Spleen (tissue), 11 donors: Measurements from ENCODE around the gene NR1D2. TPM values are rescaled to one million over a fixed set of nuclear protein-coding genes. Genes with fewer than 3 reads are reported as not detected.

ENCODE experiments used
- DNase-seq: peaks from one replicate; pipeline ENCODE4 v3.0.0-alpha.2; 2020
- H3K27ac ChIP-seq, 8 donors: fragments of 200-600 bp; sonication (generic) in 7 of 8; 1 replicate in 4 of 8; 2 replicates in 4 of 8; pipeline versions ENCODE4 v1.5.0 to v1.8.0; 2016 to 2021; ENCODE audit warnings: inconsistent platforms in 4 of 8, mild to moderate bottlenecking in 4 of 8, moderate library complexity in 1 of 8
- H3K27me3 ChIP-seq, 7 donors: fragments of 200-600 bp; sonication (generic) in 6 of 7; replicated peaks in 1 of 7; 1 replicate in 4 of 7; 2 replicates in 3 of 7; pipeline versions ENCODE4 v1.5.0 to v1.8.0; 2016 to 2021; ENCODE audit warnings: inconsistent platforms in 3 of 7, mild to moderate bottlenecking in 1 of 7
- H3K36me3 ChIP-seq, 6 donors: fragments of 200-600 bp; sonication (generic) in 5 of 6; 1 replicate in 4 of 6; 2 replicates in 2 of 6; pipeline versions ENCODE4 v1.5.0 to v1.8.0; 2016 to 2021; ENCODE audit warnings: inconsistent platforms in 2 of 6
- H3K4me1 ChIP-seq, 6 donors: fragments of 200-600 bp; sonication (generic) in 5 of 6; 1 replicate in 3 of 6; 2 replicates in 3 of 6; pipeline versions ENCODE4 v1.5.0 to v1.8.0; 2016 to 2021; ENCODE audit warnings: inconsistent platforms in 3 of 6
- H3K4me3 ChIP-seq, 8 donors: fragments of 200-600 bp; sonication (generic) in 7 of 8; 1 replicate in 4 of 8; 2 replicates in 4 of 8; pipeline versions ENCODE4 v1.5.0 to v1.8.0; 2016 to 2021; ENCODE audit warnings: inconsistent platforms in 4 of 8, mild to moderate bottlenecking in 4 of 8, moderate library complexity in 2 of 8
- H3K9me3 ChIP-seq, 8 donors: fragments of 200-600 bp; sonication (generic) in 7 of 8; 1 replicate in 4 of 8; 2 replicates in 4 of 8; pipeline versions ENCODE4 v1.5.0 to v1.8.0; 2016 to 2021; ENCODE audit warnings: inconsistent platforms in 4 of 8
- CTCF ChIP-seq, 11 experiments: fragments of 200-600 bp in 7 of 11; fragments of 450-650 bp in 4 of 11; sonication (generic) in 4 of 11; IDR thresholded peaks in 8 of 11; conservative IDR thresholded peaks in 3 of 11; 1 replicate in 7 of 11; 2 replicates in 4 of 11; pipeline versions ENCODE4 v1.4.0 to v1.8.0; 2016 to 2021; ENCODE audit warnings: antibody characterized with exemption in 11 of 11, inconsistent platforms in 4 of 11, mild to moderate bottlenecking in 1 of 11
- POLR2A ChIP-seq, 3 donors: fragments of 450-650 bp; IDR thresholded peaks; one replicate each; pipeline ENCODE4 v1.5.1; 2017; ENCODE audit warnings: antibody characterized with exemption in 3 of 3, mild to moderate bottlenecking in 1 of 3
- POLR2AphosphoS5 ChIP-seq, 3 donors: sonication (generic); formaldehyde crosslinking; IDR thresholded peaks; one replicate each; pipeline ENCODE4 v1.5.1; 2017; ENCODE audit warnings: antibody characterized with exemption in 3 of 3
- WGBS, 5 donors: extraction: QIAGEN DNeasy Blood & Tissue Kit in 3 of 5; methylation state at CpG; one replicate each; pipeline versions ENCODE4 v1.1.5 to v1.1.7; 2013 to 2018; 5-methylcytosine and 5-hydroxymethylcytosine counted together
- intact Hi-C: fragments of 100-400 bp; cut with DNase I; formaldehyde crosslinking; loops from one replicate; pipeline ENCODE4 v1.15.0; 2023; ENCODE audit warnings: low total_unique reads
- polyA plus RNA-seq, 3 donors: library from polyadenylated mRNA; stranded (reverse); fragments of 200-250 nt; gene quantifications; one replicate each; pipeline ENCODE4 v1.2.1, GENCODE V29; 2013
- total RNA-seq, 7 donors: library from RNA; depleted of rRNA in 3 of 7; stranded (reverse); fragments of >200 nt in 3 of 7; fragmentation: NEBNext Ultra II Directional in 4 of 7; extraction: Animal tissue kit (Norgen Biotek cat#: 25700) in 4 of 7; gene quantifications; one replicate each; pipeline versions ENCODE4 v1.1.0 to v1.2.1, GENCODE V29; 2016 to 2021
- donor health status: healthy with polysubstance abuse.
- donor health status: DM: no; HTN: no; CAD: no; lungs with moderate emphysema.
- donor health status: DM: no; HTN: no; CAD: no.
- donor health status: Bipolar disorder and iron deficiency.
- donor health status: healthy.
- donor health status: DM: no; HTN: no; CAD: no.
- donor health status: DM: yes; HTN: yes; CAD: no.

NR1D2 gene
- total and polyA plus RNA-seq, 10 donors: 6.1 to 44.4 (median 33.3) TPM

DNA sequence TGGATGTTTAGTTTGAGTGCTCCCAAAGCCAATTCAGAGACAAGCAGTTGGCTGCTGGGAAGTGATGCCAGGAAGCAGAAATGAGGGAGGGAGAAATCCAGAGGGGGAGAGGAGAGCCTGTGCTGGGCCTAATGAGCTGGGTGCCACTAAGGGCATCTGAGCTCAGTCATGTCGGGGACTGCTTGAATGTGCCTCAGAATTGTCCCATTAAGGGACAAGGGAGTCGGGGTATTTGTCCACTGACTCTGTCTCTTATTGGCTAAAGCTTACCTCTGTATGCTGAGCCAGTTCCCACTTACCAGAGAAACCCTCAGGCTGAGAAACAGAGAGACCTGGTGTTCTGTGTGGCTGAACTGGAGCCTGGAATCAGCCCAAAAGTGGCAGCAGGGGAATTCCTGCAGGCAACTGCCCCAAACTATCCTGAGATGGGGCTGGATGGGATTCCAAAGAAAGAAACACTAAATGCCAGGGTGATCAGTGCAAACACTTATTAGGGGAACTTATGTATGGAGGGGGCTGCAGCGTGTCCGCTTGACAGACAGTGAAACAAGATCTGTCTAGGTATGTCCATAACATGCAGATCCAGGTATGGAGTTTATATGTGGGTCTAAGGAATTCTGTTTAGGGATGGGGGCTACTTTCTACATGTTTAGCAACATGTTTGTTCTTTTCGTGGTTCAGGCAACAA is 48.6 kb downstream of the NR1D2 start:
- Histone ChIP-seq H3K27ac (no peak overlapping the region), H3K27me3 (no peaks in the 10 kb centered on the region), H3K36me3 (no peaks in the 10 kb centered on the region), H3K4me1 (peaks cover 0 to 15% (median 0%) of the 10 kb centered on the region in 6 donors), H3K9me3 (no peaks in the 10 kb centered on the region), H3K4me3 (no peak overlapping the region)
- TF ChIP-seq CTCF (IDR thresholded peaks at IDR 0.05 in 8 of 11, conservative IDR thresholded peaks at IDR 0.05 in 3 of 11): no peak
- TF ChIP-seq POLR2AphosphoS5 (IDR thresholded peaks at IDR 0.05): no peak
- TF ChIP-seq POLR2A (IDR thresholded peaks at IDR 0.05): no peak
- no peak for DNase-seq
- intact Hi-C loops: loop anchor here (5.0 kb wide), 2 partner anchors 244 to 684 kb away; no protein-coding TSS in a partner anchor
- WGBS, 5 donors: 72 to 88% (median 84%) methylated on average over 5 of the region's 5 CpGs

- Histone ChIP-seq H3K4me3 (no peak overlapping the region), H3K4me1 (peaks cover 3 to 20% (median 5%) of the 10 kb centered on the region in 6 donors), H3K9me3 (no peaks in the 10 kb centered on the region), H3K27me3 (no peaks in the 10 kb centered on the region), H3K36me3 (no peaks in the 10 kb centered on the region), H3K27ac (no peak overlapping the region)
- no peak for DNase-seq
- WGBS, 5 donors: 54 to 72% (median 61%) methylated on average over 4 of the region's 4 CpGs
- intact Hi-C loops: loop anchor here (5.0 kb wide), 2 partner anchors 243 to 683 kb away; no protein-coding TSS in a partner anchor
- TF ChIP-seq POLR2A (IDR thresholded peaks at IDR 0.05) (no peak), CTCF (IDR thresholded peaks at IDR 0.05 in 8 of 11, conservative IDR thresholded peaks at IDR 0.05 in 3 of 11) (no peak), POLR2AphosphoS5 (IDR thresholded peaks at IDR 0.05) (no peak)
Measured at GRCh38 chr3:23994244-23994569, 49.1 kb downstream of the NR1D2 start.

DNA sequence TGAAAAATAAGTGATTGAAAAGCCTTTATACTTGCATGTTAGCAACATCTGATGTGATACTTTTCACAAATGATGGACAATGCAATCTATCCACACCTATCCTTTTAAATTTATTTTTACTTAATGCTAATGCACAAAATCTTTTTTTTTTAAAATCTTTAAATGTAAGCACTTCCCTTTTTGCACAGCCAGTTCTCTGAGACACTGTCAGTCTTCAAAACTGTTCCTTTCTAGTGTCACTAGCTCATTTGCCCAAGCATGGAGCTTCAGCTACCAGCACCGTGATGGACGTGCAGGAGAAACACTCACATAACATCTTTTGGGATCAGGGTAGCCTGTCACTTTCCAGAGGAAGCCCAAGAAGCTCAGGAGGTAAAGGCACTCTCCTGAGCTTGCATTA is 50.1 kb downstream of the NR1D2 start:
- Histone ChIP-seq H3K4me1 (peaks cover 5 to 24% (median 8%) of the 10 kb centered on the region in 6 donors), H3K4me3 (no peak overlapping the region), H3K9me3 (no peaks in the 10 kb centered on the region), H3K27ac (no peak overlapping the region), H3K27me3 (no peaks in the 10 kb centered on the region), H3K36me3 (no peaks in the 10 kb centered on the region)
- 52 to 84% (median 59%) methylated on average over 2 of the region's 2 CpGs for WGBS, 5 donors
- intact Hi-C loops: no loop called here
- no peak for DNase-seq
- TF ChIP-seq CTCF (IDR thresholded peaks at IDR 0.05 in 8 of 11, conservative IDR thresholded peaks at IDR 0.05 in 3 of 11): no peak

DNA sequence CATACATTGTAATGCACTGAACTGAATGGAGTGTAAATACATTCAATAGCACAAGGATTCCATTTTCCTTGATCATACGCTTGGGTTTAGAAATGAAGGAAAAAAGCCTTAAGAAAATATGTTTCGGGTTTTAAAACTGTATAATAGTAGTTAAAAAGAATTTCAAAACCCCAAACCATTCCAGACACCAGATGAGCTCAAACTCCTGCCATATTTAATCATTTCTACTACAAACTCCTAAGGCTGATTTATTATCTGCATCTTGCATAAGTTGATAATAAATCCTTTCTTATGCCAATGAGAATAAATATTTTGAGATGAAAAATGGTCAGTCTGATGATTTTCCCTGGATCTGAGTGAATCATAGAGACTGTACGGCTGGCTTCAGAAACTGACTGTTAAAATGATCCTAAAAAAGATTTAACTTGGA is 51.0 kb downstream of the NR1D2 start:
- no peaks in the 10 kb centered on the region for H3K36me3 ChIP-seq
- intact Hi-C loops: no loop called here
- H3K27me3 ChIP-seq: no peaks in the 10 kb centered on the region
- H3K4me1 ChIP-seq: peaks cover 5 to 21% (median 8%) of the 10 kb centered on the region in 6 donors
- H3K4me3 ChIP-seq: no peak overlapping the region
- TF ChIP-seq POLR2A (IDR thresholded peaks at IDR 0.05) (no peak), POLR2AphosphoS5 (IDR thresholded peaks at IDR 0.05) (no peak), CTCF (IDR thresholded peaks at IDR 0.05 in 8 of 11, conservative IDR thresholded peaks at IDR 0.05 in 3 of 11) (no peak)
- H3K27ac ChIP-seq: no peak overlapping the region
- H3K9me3 ChIP-seq: no peaks in the 10 kb centered on the region
- no peak for DNase-seq
- 83 to 94% (median 88%) methylated on average over 3 of the region's 3 CpGs for whole genome bisulfite sequencing, 5 donors
